Measurements from ENCODE around the gene VSIG4. TPM values are rescaled to one million over a fixed set of nuclear protein-coding genes. Genes with fewer than 3 reads are reported as not detected.

The VSIG4 gene
- total RNA-seq, 1 experiment from 2014 or later = not detected

DNA sequence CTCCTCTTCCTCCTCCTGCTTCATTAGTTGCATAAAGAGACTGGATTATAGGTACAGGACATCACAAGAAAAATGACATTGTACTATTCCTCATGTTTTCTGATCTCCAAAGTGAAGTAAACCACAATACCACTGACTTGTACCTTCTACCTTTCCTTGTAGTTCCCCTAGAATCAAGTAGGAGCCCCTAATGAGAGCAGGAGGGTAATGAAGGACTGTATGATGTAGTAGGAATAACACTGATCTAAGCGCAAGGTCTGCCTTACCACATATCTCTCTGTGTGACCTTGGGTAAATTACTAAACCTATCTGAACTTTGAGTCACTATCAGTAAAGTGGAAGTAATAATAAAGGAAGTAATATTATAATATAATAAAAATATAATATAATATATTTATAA lies 3.6 kb downstream of the VSIG4 start:
- ChIA-PET CTCF (no interaction called here), POLR2A (ENCODE audit: low non-redundant PET) (no interaction called here)
- no TSS peak for BruUV-seq (replicated peaks)
- no peaks in the 10 kb centered on the region for H3K4me1 ChIP-seq (ENCODE audit: insufficient read depth, low read length, poor library complexity, severe bottlenecking)
- H3K27ac ChIP-seq (ENCODE audit: low read depth, low read length, poor library complexity, severe bottlenecking) = no peak overlapping the region
- TF ChIP-seq, protein P1, sequence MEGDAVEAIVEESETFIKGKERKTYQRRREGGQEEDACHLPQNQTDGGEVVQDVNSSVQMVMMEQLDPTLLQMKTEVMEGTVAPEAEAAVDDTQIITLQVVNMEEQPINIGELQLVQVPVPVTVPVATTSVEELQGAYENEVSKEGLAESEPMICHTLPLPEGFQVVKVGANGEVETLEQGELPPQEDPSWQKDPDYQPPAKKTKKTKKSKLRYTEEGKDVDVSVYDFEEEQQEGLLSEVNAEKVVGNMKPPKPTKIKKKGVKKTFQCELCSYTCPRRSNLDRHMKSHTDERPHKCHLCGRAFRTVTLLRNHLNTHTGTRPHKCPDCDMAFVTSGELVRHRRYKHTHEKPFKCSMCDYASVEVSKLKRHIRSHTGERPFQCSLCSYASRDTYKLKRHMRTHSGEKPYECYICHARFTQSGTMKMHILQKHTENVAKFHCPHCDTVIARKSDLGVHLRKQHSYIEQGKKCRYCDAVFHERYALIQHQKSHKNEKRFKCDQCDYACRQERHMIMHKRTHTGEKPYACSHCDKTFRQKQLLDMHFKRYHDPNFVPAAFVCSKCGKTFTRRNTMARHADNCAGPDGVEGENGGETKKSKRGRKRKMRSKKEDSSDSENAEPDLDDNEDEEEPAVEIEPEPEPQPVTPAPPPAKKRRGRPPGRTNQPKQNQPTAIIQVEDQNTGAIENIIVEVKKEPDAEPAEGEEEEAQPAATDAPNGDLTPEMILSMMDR (conservative IDR thresholded peaks at IDR 0.05; ENCODE audit: low read depth, low read length) = no peak
- TF ChIP-seq EZH2 (IDR thresholded peaks at IDR 0.05; ENCODE audit: borderline replicate concordance, low read depth, low read length, poor library complexity, severe bottlenecking) = no peak
- H3K9me3 ChIP-seq (ENCODE audit: low read depth, low read length, poor library complexity, severe bottlenecking) = no peaks in the 10 kb centered on the region
- H3K4me3 ChIP-seq (ENCODE audit: low read depth, low read length, poor library complexity, severe bottlenecking) = no peak overlapping the region
- intact Hi-C loops (cut with micrococcal nuclease; ENCODE audit: unreplicated experiment) = loop anchor here (10.0 kb wide), 1 partner anchor 699 kb away; no protein-coding TSS in a partner anchor
- H3K27me3 ChIP-seq (replicated peaks; ENCODE audit: insufficient read depth, low read depth, low read length, poor library complexity) = no peaks in the 10 kb centered on the region
- H3K36me3 ChIP-seq (ENCODE audit: insufficient read depth, low read length, poor library complexity, severe bottlenecking) = no peaks in the 10 kb centered on the region
- no peak for DNase-seq (ENCODE audit: low spot score)

DNA sequence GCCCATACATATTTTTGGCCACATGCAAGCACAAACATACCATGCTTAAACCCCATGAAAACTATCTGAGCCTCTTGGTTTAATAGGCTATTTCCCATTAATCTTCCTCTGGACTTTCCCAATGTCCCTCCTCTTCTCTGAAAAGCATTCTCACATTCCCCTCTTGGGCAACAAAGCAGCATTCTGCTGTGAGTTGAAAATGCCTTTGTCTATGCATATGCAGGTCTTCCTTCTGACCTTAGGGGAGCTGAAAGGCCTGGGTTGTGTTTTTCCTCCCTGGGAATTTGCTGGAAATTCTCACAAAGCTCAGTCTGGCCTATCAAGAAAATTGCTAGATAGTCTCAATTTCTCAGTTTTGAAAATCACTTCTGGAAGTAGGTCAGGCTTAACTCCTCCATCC lies 4.2 kb downstream of the VSIG4 start:
- no peak overlapping the region for H3K27ac ChIP-seq (ENCODE audit: low read depth, low read length, poor library complexity, severe bottlenecking)
- intact Hi-C loops (cut with micrococcal nuclease; ENCODE audit: unreplicated experiment) = loop anchor here (10.0 kb wide), 1 partner anchor 699 kb away; no protein-coding TSS in a partner anchor
- no peaks in the 10 kb centered on the region for H3K4me1 ChIP-seq (ENCODE audit: insufficient read depth, low read length, poor library complexity, severe bottlenecking)
- no peak for DNase-seq (ENCODE audit: low spot score)
- H3K4me3 ChIP-seq (ENCODE audit: low read depth, low read length, poor library complexity, severe bottlenecking) = no peak overlapping the region
- POLR2A ChIA-PET (ENCODE audit: low non-redundant PET) = no interaction called here
- CTCF ChIA-PET = no interaction called here
- no peaks in the 10 kb centered on the region for H3K27me3 ChIP-seq (replicated peaks; ENCODE audit: insufficient read depth, low read depth, low read length, poor library complexity)
- H3K36me3 ChIP-seq (ENCODE audit: insufficient read depth, low read length, poor library complexity, severe bottlenecking) = no peaks in the 10 kb centered on the region
- no peaks in the 10 kb centered on the region for H3K9me3 ChIP-seq (ENCODE audit: low read depth, low read length, poor library complexity, severe bottlenecking)
- TF ChIP-seq EZH2 (IDR thresholded peaks at IDR 0.05; ENCODE audit: borderline replicate concordance, low read depth, low read length, poor library complexity, severe bottlenecking) = no peak
- TF ChIP-seq, protein P1 (conservative IDR thresholded peaks at IDR 0.05; ENCODE audit: low read depth, low read length) = no peak
- BruUV-seq (replicated peaks) = no TSS peak

DNA sequence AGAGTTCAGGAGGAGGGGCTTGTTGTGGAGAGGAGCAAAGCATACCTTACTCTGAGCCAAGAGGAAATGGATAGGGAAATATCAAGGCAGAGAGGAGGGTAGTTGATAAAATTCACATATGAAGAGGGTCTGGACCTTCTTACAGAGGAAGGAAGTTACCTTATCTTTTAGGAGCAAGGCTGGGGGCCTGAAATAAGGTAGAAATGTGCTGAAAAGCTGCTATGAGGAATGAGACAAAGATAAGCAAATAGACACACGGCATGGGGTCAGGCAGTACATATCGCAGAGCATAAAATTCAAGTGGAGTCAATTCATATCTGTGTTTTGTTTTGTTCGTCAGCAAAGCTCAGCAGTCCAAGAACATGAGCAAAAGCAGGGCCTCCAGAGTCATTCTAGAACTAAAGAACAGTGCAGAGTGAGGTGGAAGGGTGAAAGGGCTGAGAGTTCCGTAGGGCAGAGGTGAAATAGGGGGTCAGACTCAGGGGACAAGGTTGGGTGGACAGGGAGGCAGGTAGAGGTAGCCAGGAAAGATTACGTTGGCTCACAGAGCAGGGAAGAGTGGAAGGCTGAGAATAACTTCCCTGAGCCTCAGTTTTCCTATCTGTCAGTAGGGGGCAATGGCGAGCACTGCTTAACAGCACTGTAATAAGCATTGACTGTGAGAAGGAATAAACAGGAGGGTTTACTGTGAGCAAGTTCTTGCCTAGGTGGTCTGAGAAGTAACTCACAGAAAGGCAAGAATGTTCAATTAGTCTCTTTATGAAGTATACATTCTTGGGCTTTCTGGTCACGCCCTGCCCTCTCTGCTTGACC lies 9.2 kb downstream of the VSIG4 start:
- no peak overlapping the region for H3K4me3 ChIP-seq (ENCODE audit: low read depth, low read length, poor library complexity, severe bottlenecking)
- ChIA-PET CTCF (no interaction called here), POLR2A (ENCODE audit: low non-redundant PET) (no interaction called here)
- H3K36me3 ChIP-seq (ENCODE audit: insufficient read depth, low read length, poor library complexity, severe bottlenecking) = no peaks in the 10 kb centered on the region
- TF ChIP-seq EZH2 (IDR thresholded peaks at IDR 0.05; ENCODE audit: borderline replicate concordance, low read depth, low read length, poor library complexity, severe bottlenecking) = no peak
- TF ChIP-seq, protein P1 (conservative IDR thresholded peaks at IDR 0.05; ENCODE audit: low read depth, low read length) = peak; percentile 74
- no peaks in the 10 kb centered on the region for H3K9me3 ChIP-seq (ENCODE audit: low read depth, low read length, poor library complexity, severe bottlenecking)
- H3K27ac ChIP-seq (ENCODE audit: low read depth, low read length, poor library complexity, severe bottlenecking) = no peak overlapping the region
- no peaks in the 10 kb centered on the region for H3K27me3 ChIP-seq (replicated peaks; ENCODE audit: insufficient read depth, low read depth, low read length, poor library complexity)
- BruUV-seq (replicated peaks) = no TSS peak
- no peaks in the 10 kb centered on the region for H3K4me1 ChIP-seq (ENCODE audit: insufficient read depth, low read length, poor library complexity, severe bottlenecking)
- intact Hi-C loops (cut with micrococcal nuclease; ENCODE audit: unreplicated experiment) = loop anchor here (5.0 to 10.0 kb wide), 2 partner anchors 448 to 704 kb away; no protein-coding TSS in a partner anchor
- peak; percentile 39 for DNase-seq (ENCODE audit: low spot score)
